Measurements from ENCODE around the gene PCYT1A. TPM values are rescaled to one million over a fixed set of nuclear protein-coding genes. Genes with fewer than 3 reads are reported as not detected.
"Not testable (repeated sequence)": the region's sequence is repeated elsewhere in the genome, so short reads cannot be mapped to it uniquely, and the experiment has no call there.

Gene PCYT1A
- polyA plus RNA-seq, 10 donors = 34.8 to 51.5 (median 38.2) TPM

DNA sequence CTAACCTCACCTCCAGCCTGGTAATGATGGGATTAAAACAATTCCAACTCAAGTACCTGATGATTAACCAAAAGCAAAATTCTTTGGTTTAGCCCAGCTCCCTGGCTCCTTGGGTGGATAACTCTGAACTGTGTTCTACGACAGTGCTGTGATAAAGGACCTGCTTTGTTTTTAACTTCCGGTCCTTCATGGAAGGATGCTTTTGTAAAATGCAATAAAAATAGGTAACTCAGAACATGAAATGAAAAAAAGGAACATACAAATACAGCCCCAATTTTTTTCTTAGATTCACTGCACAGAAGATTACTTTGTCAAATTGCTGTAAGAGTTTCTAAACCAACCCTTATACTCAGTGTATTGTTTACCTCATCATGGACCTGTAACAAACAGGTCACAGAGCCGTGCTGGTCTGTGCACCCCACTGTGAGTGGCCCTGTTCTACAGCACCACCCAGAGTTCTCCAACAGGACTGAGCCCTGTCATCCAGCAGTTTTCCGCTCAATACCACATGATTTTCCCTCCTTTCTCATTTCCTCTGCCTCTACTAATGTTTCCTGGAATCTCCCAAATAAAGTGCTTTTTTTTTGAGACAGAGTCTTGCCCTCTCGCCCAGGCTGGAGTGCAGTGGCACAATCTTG lies 4.9 kb upstream of the PCYT1A start:
- DNase-seq = no peak

DNA sequence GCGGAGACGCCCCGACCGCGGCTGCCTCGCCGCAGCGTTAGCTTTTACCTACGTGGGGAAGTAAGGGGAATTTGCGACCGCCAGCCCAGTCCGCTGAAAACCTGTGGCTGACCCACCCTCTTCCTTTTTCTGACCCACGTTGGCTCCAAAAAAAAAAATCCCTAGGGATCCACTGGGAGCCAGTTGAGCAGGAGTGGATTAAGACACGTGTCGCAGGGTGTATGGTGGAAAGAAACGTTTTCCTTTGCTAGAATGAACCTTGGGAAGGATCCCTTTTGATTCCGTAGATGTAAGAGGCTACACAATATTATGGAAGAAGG lies 575 bp upstream of the PCYT1A start:
- DNase-seq = peak in 2 of 3 donors; percentile 45 to 69

DNA sequence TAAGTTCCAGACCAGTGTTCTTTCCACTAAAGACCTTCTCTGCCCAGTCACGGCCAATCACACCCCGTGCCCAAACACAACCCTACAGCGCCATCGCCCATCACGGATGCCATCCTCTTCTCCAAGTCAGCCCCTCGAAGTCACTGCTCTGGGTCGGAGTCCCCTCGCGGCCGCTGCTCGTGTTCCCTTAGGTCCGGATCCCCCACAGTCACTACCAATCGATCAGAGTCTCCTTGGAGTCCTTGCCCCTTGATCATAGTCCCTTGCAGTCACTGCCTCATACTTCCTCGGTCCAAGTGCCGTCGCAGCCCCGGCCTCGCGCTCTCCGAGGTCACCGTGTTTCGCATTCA lies 461 bp downstream of the PCYT1A start:
- peak in 1 of 3 donors; percentile 4 for DNase-seq

DNA sequence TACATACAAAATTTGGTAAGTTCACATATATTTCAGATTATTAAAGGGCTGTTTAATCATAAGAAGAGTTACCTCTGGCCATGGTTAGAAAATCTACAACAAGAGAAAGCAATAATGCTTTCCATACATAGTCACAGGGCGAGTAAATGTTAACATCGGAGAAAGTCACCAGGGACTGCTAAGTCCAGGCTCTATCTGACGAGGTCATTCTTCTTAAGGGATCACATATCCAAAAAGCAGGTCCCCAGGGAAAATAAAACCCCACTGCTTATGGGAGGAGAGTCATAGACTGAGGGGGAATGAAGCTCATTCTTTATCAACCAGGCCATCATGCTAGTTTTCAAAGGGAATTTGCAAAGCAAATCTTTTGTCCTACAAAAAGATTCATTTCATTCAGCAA lies 3.1 kb downstream of the PCYT1A start:
- DNase-seq = no peak

DNA sequence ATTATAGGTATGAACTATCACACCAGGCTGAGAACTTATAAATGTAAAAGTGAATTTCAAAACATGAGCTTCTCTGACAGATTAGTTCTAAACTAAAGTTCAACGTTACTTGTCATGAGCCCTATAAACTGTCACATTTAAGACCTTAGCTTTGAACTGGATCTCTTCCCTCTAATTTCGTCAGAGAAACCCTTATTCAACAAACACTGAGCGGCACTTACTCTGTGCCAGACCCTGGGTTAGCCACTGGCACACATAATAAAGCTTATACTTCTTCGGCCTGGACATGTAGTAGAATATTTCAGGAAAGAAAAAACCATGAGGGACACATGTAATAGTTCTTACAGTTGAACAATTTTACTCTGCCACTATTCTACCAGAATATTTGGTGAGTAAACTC lies 5.6 kb downstream of the PCYT1A start:
- DNase-seq = no peak

DNA sequence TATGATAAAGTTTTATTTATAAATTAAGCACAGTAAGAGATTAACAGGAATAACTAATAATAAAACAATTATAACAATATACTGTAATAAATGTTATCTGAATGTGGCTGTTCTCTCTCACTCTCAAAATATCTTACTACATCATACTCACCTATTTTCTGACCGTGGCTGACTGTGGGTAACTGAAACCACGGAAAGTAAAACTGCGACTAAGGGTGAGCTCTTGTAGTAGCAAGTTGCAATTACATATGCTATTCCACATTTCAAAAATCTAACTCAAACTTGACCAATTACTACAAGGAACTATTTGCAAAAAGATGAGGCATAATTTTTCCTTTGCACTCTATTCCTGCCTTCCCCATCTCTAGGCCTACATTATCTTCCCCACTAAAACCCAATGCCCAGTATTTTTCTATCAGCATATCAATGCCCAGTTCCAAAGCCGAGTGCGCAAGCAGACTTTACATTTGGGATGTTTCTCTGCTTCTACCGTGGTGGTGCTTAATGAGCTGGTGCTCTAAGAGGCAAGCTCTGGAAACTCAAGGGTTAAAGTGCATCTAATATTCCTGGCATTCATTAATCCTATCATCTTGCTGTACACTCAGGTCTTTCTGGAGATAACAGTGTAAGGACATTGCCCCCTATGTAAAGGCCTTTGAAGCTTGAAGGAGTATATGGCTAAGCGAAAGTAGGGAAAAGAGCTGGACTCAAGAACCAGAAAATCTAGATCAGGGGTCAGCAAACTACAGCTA lies 6.7 kb downstream of the PCYT1A start:
- no peak for DNase-seq

DNA sequence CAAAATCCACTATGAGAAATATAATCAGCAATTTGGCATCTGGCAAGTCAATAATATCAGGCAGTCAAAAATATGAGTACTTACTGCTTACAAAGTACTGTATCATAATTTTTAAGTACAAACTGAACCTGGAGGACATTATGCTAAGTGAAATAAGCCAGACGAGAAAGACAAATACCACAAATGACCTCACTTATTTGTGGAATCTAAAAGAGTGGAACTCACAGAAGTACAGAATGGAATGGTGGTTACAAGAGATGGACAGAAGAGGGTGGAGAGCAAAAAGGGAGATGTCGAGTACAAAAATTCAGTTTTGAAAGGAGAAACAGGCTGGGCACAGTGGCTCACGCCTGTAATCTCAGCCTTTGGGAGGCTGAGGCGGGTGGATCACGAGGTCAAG lies 12.4 kb downstream of the PCYT1A start:
- DNase-seq = no peak

DNA sequence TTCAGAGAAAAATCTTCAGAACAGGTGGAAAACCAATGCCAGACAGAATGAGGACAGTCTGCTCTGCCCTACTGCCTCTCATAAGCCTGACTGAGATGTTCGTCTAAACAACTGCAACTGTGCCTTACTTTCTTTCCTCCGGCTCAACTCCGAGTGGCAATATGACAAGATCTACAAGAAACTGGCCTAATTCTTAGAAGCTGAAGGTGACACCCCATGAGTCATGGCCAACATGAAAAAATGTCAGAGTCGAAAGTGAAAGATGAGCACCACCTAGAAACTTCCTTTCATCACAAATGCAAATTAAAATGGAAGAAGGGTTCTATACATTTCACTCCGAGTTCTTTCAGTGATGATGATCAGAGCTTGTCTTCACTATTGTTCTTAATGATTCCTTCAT lies 12.9 kb downstream of the PCYT1A start:
- DNase-seq = no peak

DNA sequence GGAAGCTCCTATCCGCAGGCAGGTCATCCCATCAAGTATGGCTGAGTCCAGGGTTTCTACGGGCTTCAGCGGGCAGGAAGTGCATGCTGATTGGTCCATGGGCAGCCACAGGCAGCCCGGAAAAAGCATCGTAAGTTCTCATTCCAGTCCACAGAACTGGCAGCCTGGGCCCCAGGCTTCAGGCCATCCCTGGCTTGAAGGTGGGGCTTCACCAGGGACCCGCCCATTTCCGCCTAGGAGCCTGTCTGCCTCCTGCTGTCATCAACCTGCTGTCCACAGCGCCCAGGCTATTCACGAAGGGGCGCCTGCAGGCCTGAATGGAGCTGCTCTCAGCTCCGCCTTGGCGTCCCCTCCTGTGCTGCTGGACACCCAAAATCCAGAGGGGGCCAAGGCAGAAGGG lies 13.9 kb downstream of the PCYT1A start:
- DNase-seq = no peak

DNA sequence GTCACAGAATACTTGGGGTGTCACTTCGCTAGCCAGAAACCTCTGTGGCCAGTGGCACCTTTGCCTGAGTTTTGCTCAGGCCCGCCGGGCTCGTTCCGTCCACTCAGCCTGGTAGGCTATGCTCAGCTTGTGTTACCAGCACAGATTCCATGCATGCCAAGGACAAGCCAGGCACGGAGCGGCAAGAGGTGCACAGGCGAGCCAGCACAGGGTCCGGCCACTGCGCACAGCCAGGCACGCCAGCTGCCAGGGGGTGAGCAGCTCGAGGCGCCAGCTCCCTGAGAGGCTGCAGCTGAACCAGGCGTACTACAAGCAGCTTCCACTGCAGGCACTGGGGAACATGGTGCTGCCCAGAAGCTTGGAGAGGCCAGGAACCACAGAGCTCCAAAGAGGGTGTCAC lies 14.7 kb downstream of the PCYT1A start:
- peak; percentile 12 to 21 (median 15) for DNase-seq

DNA sequence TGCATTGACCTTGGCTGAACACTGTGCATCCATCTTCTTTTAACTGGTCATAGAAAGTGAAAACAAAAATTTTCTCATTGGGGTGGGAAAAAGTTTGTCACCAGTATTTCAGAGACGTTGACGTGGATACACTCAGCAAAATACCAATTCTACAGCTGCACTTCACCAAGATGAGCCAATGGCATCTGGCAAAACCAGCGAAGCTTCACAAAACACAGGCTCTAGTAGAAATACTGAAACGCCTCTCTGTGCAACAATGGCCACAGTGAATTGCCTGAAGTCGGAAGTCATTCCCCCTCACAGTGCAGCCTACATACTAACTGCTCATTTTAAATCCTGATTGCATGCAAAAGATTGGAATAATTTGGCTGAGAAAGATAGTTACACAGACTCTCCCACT lies 17.0 kb downstream of the PCYT1A start:
- no peak for DNase-seq

DNA sequence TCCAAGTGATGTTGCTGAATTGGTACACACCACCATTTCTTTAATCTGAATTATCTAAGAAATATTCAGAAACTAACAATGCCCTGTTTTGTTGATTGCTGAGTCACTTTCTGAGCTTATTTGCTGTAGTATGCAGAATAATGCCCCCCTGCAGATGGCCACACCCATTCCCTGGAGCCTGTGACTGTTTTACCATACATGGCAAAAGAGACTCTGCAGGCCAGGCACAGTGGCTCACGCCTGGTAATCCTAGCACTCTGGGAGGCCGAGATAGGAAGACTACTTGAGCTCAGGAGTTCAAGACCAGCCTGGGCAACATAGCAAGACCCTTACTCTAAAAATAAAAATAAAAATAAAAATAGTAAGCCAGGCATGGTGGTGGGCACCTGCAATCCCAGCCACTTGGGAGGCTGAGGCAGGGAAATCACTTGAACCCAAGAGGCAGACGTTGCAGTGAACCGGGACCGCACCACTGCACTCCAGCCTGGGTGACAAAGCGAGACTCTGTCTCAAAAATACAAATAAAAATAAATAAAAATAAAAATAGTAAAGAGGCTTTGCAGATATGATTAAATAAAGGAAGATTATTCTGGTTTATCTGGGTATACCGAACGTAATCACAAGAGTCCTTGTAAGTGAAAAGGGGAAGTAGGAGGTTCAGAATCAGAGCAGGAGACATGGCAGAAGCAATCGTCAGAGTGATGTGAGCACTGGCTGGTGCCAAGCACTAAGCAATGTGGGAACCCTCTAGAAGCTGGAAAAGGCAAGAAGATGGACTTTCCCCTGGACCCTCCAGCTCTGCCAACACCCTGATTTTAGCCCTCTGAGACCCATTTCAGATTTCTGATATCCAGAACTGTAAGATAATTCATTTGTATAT lies 19.0 kb downstream of the PCYT1A start:
- DNase-seq = peak in 1 of 3 donors; percentile 26

DNA sequence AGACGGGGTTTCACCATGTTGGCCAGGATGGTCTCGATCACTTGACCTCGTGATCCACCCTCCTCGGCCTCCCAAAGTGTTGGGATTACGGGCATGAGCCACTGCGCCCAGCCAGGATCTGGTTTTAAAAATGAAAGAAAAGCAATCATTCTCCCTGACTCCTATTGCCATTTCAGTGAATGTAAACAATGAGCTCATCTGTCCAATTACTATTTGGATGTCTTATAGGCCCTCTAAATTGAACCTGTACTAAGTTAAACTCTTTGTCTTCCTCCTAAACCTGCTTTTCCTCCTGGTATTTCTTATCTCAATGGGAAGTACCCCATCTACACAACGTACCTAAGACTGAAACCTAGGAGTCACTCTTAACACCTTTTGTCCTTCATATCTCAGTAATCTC lies 23.7 kb downstream of the PCYT1A start:
- DNase-seq = no peak

DNA sequence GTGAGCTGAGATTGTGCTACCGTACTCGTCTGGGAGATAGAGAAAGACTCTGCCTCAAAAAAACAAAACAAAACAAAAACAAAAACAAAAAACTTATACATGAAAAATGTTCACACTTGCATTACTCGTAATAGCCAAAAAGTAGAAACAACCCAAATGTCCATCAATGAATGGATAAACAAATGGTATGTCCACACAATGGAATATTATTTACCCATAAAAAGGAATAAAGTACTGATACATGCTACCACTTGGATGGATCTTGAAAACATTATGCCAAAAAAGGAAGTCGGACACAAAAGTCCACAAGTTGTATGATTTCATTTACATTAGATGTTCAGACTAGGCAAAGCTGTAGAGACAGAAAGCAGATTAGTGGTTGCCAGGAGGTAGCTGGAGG lies 26.7 kb downstream of the PCYT1A start:
- no peak for DNase-seq

DNA sequence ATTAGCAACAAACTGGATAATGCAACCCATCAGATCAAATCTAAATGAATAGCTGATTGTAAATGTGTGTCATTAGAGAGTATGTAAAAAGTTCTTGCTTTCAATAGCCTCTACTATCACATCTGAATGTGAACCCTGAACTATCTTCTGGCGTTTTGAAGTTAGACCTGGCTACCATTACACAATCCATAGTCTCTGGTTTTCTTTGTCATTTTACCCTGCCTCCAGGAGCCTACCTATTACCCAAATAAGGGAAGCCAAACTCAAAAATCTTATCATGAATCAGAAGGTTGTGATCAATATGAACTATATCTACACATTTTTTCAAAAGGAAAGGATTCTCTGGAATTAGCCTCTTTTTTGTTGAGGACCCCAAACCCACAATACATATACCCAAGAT lies 31.8 kb downstream of the PCYT1A start:
- DNase-seq = no peak

DNA sequence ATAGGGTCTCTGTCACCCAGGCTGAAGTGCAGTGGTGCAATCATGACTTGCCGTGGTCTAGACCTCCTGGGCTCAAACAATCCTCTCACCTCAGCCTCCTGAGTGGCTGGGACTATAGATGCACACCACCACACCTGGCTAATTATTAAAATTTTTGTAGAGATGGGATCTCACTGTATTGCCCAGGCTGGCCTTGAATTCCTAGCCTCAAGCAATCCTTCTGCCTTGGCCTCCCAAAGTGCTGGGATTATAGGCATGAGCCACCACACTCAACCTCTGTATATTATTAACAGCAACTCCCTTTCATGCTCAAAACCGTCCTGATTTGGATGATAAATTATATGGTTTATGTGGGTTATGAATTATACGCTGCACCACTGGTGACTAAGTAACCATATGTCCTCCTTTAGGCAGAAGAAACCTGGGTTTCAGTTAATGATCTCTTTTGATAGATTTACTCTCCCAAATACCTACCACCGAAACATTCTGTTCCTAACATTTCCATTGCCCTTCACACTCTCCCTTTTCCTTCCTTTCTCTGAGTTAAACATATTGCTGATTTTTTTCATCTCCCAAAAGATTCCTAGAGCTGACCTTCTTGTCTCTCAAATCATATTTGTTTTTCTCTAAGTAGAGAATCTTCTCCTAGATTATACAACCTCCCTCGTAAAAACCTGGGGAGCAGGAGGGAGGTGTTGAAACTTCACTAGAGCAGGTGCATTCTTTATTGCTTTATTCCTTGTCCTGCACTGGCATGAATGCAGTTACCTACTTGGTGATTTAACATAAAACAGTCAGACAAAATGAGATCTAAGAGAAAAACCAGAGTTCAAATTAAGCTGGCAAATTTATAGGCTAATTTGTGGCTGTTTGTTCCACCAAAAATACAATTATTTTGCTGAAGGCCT lies 32.9 kb downstream of the PCYT1A start:
- no peak for DNase-seq

DNA sequence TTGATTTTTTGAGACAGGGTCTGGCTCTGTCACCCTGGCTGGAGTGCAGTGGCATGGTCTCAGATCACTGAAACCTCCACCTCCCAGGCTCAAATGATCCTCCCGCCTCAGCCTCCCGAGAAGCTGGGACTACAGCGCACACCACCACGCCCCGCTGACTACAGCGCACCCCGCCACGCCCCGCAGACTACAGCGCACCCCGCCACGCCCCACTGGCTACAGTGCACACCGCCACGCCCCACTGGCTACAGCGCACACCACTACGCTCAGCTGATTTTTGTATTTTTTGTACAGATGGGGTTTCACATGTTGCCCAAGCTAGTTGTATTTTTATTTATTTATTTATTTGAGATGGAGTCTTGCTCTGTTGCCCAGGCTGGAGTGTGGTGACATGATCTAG lies 35.6 kb downstream of the PCYT1A start:
- DNase-seq = no peak

DNA sequence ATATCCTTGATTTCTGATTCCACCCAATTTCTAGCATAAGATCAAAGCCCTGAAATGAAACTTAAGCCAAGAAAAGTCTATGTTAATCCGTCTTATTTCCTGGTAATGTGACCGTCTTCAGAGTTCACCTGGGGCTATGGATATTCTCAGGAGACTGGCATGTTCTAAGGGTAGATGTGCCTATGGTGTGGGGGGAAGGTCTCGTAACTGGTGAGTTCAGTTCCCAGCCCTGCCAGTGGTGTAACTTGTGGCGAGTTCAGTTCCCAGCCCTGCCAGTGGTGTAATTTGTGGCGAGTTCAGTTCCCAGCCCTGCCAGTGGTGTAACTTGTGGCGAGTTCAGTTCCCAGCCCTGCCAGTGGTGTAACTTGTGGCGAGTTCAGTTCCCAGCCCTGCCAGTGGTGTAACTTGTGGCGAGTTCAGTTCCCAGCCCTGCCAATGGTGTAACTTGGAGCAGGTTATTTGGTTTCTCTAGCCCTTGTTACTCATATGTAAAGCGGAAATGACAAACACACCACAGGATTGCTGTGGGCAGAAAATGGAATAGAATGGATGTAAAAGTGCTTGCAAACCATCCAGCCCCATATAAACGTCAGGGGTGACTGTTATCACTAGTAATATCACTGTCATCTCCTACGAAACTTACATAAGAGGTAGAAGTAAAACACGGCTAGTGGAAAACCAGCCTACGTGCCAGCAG lies 40.8 kb downstream of the PCYT1A start:
- peak in 1 of 3 donors; percentile 16 for DNase-seq

DNA sequence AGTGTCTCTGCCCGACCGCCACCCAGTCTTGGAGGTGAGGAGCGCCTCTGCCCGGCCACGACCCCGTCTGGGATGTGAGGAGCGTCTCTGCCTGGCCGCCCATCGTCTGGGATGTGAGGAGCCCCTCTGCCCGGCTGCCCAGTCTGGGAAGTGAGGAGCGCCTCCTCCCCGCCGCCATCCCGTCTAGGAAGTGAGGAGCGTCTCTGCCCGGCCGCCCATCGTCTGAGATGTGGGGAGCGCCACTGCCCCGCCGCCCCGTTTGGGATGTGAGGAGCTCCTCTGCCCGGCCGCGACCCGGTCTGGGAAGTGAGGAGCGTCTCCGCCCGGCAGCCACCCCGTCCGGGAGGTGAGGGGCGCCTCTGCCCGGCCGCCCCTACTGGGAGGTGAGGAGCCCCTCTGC lies 43.4 kb downstream of the PCYT1A start:
- DNase-seq = not testable (repeated sequence)

DNA sequence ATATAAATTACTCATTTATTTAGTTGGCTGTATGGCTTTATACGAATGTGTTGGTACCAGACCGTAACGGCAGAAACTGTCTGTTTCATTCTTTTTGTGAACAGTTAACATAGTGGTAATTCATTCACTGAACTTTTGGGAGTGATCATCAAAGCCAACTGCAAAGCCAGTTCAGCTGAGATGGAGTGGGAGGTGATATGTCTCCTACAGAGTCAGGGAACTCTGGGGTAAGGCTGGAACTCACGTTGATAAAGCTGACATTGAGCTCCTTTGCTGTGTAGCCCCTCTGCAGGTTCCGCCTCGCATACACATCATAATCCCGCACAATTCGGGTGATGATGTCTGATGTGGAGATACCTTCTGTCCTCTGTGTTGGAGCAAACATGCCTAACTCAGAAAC lies 45.8 kb downstream of the PCYT1A start:
- no peak for DNase-seq

DNA sequence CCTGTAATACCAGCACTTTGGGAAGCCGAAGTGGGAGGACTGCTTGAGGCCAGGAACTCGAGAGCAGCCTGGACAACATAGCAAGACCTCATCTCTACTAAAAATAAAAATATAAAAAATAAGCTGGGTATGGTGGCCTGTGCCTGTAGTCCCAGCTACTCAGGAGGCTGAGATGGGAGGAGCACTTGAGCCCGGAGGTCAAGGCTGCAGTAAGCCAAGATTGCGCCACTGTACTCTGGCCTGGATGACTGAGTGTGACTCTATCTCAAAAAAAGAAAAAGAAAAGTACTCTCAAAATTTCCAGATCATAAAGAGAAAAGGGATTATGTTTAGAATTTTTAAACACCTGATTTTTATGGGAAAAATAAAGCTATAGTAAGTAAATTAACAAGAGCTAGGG lies 47.1 kb downstream of the PCYT1A start:
- DNase-seq = no peak

Data from muscle of back (tissue), 11 donors.